Cortex of kidney (tissue), 1 donor: ENCODE data around the gene ITGB6.

Experiments used
- DNase-seq: peaks from one replicate; lab custom pipeline; 2025; lab: John Stamatoyannopoulos, UW

ITGB6 gene

GRCh38 chr2:160199683-160200389, at the start of gene ITGB6:
Gene ITGB6, minus strand, starts transcription at chr2:160200272. Its CDS starts 209 bp downstream, at chr2:160200063.
- no peak for DNase-seq

DNA sequence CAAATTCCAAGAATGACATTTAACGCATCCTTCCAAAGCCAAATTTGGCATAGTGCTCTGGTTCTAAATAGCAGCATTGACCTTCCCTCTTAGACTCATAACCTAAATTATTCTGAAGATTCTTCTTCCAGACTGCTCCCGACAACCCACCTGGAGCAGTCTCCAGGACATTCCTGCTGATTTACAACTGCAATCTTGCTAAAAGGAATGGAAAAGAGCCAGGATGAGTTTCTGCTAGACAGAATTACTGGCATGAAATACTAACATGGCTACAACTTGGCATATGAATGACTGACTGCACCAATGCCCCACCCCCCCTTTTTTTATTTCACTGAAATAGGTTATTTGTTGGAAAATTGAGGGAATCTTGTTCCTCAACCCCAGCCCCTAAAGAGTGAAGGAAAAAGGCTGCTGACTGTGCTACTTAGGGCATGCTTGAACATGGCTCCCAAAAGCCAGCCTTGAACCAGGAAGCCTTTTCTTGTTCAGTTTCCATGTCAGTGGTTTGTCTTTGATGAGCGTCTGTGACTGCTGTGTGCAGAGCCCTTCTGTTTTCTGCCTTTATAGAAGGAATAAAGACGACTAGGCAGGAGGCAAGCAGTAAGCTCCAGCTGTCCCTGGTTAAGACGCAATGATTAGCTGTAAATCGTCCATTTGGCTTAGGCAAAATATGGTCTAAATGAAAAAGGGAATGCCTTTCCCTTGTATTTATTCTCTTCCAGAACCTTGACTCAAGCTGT, 47.4 kb upstream of the ITGB6 start:
- DNase-seq = no peak

GRCh38 chr2:160246356-160246755, 46.3 kb upstream of the ITGB6 start:
- DNase-seq = no peak

- no peak for DNase-seq
These were observed 45.6 kb upstream of the ITGB6 start for GRCh38 chr2:160245614-160246155.

- no peak for DNase-seq
These were observed 43.0 kb upstream of the ITGB6 start for GRCh38 chr2:160242893-160243564.

- DNase-seq = no peak
These were observed 41.4 kb upstream of the ITGB6 start for GRCh38 chr2:160241251-160242137.

DNA sequence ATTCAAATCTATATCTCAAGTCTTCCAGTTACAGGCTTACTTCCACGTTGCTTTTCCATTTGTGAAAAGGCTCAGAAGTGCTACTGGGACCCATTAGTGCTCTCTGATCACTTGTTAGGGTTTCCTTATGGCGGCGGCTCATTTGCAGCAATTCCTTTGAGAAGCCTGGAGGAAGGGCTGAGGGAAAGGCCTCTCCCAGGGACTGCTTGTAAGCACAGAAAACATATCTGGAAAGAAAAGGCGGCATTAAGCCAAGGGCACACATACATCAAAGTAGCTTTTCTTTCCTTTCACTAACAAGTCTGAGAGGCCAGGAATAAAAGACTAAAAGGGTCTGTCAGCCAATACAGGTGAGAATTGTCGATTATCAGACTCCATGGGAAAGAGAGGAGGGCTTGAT, 39.4 kb upstream of the ITGB6 start:
- DNase-seq = no peak

- no peak for DNase-seq
These were observed 38.3 kb upstream of the ITGB6 start for GRCh38 chr2:160238392-160238791.

DNA sequence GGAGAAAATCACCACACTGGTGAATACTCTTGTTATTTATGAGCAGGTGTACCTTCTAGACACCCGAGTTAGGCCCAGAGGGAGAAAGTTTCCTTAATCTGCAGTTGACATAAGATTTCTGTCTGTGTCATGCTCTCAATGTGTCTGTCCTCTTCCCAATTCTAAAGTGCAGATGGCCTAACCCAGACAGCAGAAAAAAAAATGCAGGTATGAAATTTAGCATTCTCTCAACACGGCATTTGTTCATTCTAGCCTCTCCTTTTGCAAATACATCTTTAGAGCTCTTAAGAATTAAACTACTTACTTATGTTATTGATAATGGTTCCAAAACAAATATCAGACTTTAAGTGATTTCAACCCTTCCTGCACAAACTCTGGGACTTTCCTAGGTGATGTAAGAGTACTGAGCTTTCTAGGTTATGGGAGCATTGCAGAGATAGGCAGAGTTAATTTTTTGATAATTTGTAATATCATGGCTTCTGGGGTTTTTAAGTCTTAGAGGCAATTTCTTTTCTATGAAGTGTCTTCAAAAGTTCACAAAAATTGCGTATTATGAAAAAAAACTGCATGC, 32.9 kb upstream of the ITGB6 start:
- DNase-seq = no peak

DNA sequence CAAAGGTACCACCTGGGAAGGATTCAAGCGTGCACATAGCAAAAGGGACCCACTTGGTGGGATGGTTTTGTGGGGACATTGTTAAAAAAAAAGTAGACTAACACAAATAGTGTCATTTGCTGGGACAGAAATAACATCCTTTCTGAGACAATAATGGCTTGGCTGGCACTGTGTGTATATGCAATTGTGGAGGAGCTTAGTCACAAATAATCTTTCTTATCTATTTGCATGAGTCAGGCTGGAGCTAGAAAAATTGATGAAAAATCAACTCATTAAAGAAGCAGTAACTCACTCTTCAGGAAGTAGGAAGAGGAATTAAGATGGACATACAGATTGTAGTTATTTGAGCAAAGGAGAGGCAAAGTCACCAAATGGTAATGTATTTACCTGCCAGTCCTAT, 29.5 kb upstream of the ITGB6 start:
- no peak for DNase-seq

DNA sequence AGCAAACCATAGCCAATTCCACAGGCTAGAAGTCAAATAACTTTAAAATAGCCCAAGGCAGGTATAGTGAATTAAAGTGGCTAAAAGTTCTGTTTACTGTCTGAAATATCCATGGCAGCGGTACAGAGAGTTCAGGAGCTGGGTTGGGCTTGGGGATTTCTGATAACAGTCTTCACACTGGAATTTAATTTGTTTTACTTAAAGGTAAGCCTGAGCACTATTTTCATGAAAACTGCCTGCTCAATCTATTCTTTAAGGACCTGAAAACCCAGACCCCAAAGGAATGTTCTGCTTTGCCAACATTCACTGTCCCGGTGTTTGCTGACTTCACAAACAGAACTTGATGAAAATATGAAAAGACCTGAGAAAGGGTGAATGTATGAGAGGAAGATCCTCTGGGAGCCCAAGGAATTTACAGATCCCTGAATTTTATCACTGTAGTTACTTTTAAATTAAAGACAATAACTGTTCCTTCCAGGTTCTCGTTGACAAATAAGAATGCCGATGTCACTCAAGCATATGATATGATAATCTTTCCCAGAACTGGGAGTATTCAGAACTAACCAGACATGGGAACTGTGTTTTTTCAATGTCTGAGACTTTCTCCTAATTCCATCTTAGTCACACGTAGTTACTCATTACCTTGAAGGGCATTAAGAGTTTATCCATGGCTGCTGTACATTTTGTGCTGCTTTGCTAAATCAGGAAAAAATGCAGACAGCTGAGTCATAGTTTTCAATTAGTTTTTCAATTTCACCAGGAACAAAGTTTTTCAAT, 28.3 kb upstream of the ITGB6 start:
- DNase-seq = no peak

- no peak for DNase-seq
These were observed 27.3 kb upstream of the ITGB6 start for GRCh38 chr2:160227293-160227915.

DNA sequence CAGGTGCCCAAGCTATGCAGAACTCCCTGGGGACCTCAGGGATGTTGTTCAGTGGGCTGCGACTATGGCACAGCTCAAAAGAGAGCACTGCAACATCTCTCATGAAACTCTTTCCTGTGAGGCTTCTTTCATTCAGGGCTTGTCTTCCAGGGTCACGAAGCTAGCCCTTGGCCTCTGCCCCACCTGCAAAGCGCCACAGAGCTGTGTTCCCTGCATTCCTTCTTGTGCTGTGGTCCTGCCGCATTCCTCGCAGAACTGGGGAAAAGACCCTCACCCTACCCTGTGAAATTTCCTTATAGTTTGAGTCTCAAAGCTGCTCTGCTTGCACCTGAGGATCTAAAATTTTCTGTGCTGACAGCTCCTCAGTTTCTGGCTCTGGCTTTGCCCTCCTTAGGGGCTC, 26.3 kb upstream of the ITGB6 start:
- no peak for DNase-seq

DNA sequence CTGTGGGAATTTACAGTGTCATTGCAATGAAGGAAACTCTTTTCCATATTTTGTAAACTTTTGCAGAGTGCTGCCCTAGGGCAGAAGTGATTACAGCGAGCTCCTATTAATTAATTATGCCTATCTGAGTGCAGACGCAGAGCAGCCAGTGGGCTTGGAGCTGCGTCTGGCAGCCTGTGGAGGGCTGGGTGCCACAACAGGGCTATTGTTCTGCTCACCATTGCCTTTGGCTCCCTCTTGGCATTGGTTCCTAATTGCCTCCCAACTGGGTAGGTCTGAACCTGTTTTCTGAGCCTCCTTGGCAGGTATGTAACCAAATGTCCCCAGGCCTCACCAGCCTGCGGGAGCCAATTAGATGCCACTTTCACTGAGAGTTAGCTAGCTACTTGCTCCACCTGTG, 25.6 kb upstream of the ITGB6 start:
- DNase-seq = no peak

DNA sequence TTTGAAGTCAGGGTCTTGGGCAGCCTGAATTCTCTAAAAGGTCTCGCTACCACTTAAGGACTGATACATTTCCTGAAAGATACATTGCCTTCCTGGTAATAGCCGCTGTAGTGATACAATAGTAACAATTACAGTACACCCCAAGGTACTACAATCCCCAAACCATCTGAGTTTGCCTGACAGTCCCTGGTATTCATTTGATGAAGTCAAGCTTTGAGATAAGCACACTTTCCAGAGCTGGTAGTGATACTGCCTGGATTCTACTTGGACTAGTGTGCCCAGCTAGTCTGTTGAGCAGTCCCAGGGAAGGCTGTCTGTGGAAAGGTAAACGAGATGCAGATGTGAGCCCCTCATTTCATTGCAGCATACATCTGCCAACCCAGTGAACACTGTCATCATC, 24.4 kb upstream of the ITGB6 start:
- DNase-seq = no peak

DNA sequence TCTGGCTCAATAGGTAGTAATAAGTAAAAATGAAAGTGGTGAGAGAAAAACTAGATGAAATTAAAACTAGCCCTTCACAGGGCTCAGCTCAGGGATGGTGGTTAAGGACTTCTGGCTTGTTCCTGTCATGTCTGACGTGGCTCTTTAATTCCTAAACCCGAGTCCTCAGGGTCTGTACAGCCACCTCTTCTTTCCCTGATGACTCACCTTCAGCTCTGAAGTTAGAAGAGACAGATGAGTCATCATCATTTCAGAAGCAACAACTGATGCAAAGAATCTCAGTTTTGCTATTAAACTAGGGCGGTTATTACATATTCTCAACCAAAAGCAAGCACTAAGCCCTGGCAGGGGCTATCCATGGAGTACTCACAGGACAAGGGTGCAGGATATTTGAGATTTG, 24.0 kb upstream of the ITGB6 start:
- no peak for DNase-seq

DNA sequence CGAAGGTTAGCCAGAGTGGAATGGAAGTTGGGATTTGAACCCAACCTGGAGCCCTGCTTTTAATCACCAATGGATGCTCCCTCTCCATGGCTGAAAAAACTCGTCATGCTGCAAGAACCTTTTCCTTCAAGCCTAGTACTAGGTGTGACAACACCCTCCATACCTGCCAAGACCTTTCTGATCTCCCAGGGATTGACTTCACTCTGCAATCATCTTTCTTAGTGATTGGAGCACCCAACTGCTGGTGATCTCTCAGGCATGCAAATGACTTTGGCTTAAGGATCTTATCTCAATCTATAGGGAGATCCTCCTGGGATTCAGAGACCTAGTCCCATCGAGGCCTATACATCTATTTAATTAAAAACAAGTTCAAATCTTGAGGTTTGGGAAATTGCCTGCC, 23.5 kb upstream of the ITGB6 start:
- no peak for DNase-seq

DNA sequence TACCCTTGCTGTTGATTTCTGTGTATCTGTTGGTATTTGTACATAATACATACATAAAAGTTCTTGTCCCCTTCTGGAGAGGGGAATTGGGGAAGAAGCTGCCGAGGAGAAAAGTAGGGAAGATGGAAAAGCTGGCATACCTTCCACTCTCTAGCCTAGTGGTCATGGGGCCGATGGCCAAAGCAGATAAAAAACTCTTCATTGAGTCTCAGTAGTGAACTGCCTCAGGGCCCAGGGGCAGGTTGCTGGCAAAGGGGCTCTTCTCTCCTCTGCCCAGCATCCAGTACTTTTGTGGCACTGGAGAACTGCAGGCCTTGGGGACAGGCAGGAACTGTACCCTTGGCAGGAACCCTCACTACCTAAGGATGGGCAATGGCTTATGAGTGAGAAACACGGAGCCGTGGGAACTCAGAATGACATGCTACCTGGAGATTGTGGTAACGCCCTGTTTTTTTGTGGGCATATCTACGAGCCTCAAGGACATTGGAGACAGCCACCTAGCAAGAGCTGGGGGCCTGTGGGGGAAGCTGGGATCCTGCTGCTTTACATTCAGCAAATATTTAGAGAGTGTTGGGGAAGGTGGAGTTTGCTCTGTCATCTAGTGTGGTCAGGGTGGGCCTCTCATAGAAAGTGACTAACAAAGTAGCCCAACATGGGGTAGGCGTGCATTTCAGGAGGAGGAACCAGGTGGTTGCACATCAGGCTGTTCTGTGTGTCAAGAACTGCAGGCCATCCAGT, 22.6 kb upstream of the ITGB6 start:
- no peak for DNase-seq
